HEK293T (cell line): ENCODE results near the gene TAAR8.

Experiments
- BHLHE40 ChIP-seq: fragments of 450-650 bp; IDR thresholded peaks from 2 replicates; pipeline ENCODE4 v1.6.1; 2016; ENCODE audit warnings: mild to moderate bottlenecking, moderate library complexity, borderline replicate concordance
- FOXA1 ChIP-seq: fragments of 450-650 bp; IDR thresholded peaks from 2 replicates; pipeline ENCODE4 v1.6.1; 2016; ENCODE audit warnings: mild to moderate bottlenecking
- SP1 ChIP-seq: fragments of 450-650 bp; IDR thresholded peaks from 2 replicates; pipeline ENCODE4 v1.6.1; 2017
- TARDBP ChIP-seq: fragments of 450-650 bp; IDR thresholded peaks from 2 replicates; pipeline ENCODE4 v1.6.1; 2016

DNA sequence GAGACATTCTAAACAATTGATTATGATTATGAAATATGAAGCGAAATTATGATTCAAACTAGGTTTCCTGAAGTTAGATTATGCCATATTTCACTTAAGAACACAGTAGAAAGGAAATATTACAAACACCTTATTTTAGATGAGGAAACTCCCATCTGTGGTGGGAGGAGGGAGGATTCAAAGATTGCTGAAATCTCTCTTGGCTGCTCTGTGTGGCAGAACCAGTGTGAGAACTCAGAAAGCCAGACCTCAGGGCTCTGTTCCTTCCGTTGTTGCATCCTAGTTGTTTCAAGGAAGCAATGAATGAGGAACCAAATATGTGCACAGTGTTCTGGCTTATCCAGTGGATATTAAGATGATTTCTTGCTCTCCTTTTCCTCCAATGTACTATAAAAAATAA lies 35.0 kb downstream of the TAAR8 start:
- TF ChIP-seq TARDBP (no peak), FOXA1 (no peak), SP1 (no peak), BHLHE40 (no peak)
